Skeletal muscle tissue (tissue), 4 donors: Measurements from ENCODE around the gene CYTH1. TPM values are rescaled to one million over a fixed set of nuclear protein-coding genes. Genes with fewer than 3 reads are reported as not detected.

Experiments used
- H3K27ac ChIP-seq: one replicate; pipeline ENCODE4 v1.7.0; 2013; ENCODE audit warnings: mild to moderate bottlenecking, low read depth, low read length, inconsistent platforms
- H3K27me3 ChIP-seq, 3 donors: one replicate each; pipeline ENCODE4 v1.7.0; 2013; ENCODE audit warnings: low read length in 3 of 3; ENCODE audit not compliant: control insufficient read depth in 3 of 3, insufficient read depth in 3 of 3
- H3K36me3 ChIP-seq, 3 donors: one replicate each; pipeline ENCODE4 v1.7.0; 2013; ENCODE audit warnings: low read length in 3 of 3; ENCODE audit not compliant: control insufficient read depth in 3 of 3, insufficient read depth in 3 of 3
- H3K4me1 ChIP-seq, 3 donors: one replicate each; pipeline ENCODE4 v1.7.0; 2013; ENCODE audit warnings: low read length in 3 of 3, mild to moderate bottlenecking in 3 of 3; ENCODE audit not compliant: control insufficient read depth in 3 of 3, insufficient read depth in 3 of 3
- H3K4me3 ChIP-seq, 3 donors: one replicate each; pipeline ENCODE4 v1.7.0; 2013; ENCODE audit warnings: low read length in 3 of 3
- H3K9ac ChIP-seq, 3 donors: one replicate each; pipeline ENCODE4 v1.7.0; 2013; ENCODE audit warnings: low read length in 3 of 3, mild to moderate bottlenecking in 3 of 3, moderate library complexity in 2 of 3, low read depth in 1 of 3
- H3K9me3 ChIP-seq, 3 donors: one replicate each; pipeline ENCODE4 v1.7.0; 2013; ENCODE audit warnings: low read length in 3 of 3; ENCODE audit not compliant: control insufficient read depth in 3 of 3
- total RNA-seq: library from RNA; depleted of rRNA; stranded (reverse); fragments of >200 nt; gene quantifications from one replicate; pipeline ENCODE4 v1.2.3, GENCODE V29; 2014
- donor health status: Osteomylitis.

Gene CYTH1
- total RNA-seq, 1 donor from 2014 or later = 17.7 TPM

GRCh38 chr17:78667091-78667490, 115.0 kb downstream of the CYTH1 start:
- no peaks in the 10 kb centered on the region for H3K9me3 ChIP-seq
- no peak overlapping the region for H3K9ac ChIP-seq
- no peaks in the 10 kb centered on the region for H3K27me3 ChIP-seq
- H3K4me1 ChIP-seq = peaks cover 10 to 15% (median 12%) of the 10 kb centered on the region in 3 donors
- no peak overlapping the region for H3K27ac ChIP-seq
- H3K4me3 ChIP-seq = no peak overlapping the region
- H3K36me3 ChIP-seq = peaks cover 0 to 2% (median 0%) of the 10 kb centered on the region in 3 donors

- no peak overlapping the region for H3K9ac ChIP-seq
- H3K4me1 ChIP-seq = peaks cover 10 to 15% (median 10%) of the 10 kb centered on the region in 3 donors
- peak overlapping the region; percentile 23 for H3K27ac ChIP-seq
- no peak overlapping the region for H3K4me3 ChIP-seq
- H3K36me3 ChIP-seq = no peaks in the 10 kb centered on the region
- H3K27me3 ChIP-seq = peaks cover 0 to 3% (median 0%) of the 10 kb centered on the region in 3 donors
- H3K9me3 ChIP-seq = no peaks in the 10 kb centered on the region
Measured at GRCh38 chr17:78665952-78666920, 115.8 kb downstream of the CYTH1 start.

GRCh38 chr17:78665387-78665951, 116.6 kb downstream of the CYTH1 start:
- Histone ChIP-seq H3K27ac (no peak overlapping the region), H3K9ac (no peak overlapping the region), H3K36me3 (no peaks in the 10 kb centered on the region), H3K27me3 (peaks cover 0 to 6% (median 0%) of the 10 kb centered on the region in 3 donors), H3K9me3 (no peaks in the 10 kb centered on the region), H3K4me3 (no peak overlapping the region), H3K4me1 (peaks cover 10 to 15% (median 10%) of the 10 kb centered on the region in 3 donors)

- no peaks in the 10 kb centered on the region for H3K36me3 ChIP-seq
- no peak overlapping the region for H3K27ac ChIP-seq
- no peaks in the 10 kb centered on the region for H3K9me3 ChIP-seq
- peaks cover 0 to 6% (median 0%) of the 10 kb centered on the region in 3 donors for H3K27me3 ChIP-seq
- no peak overlapping the region for H3K4me3 ChIP-seq
- no peak overlapping the region for H3K9ac ChIP-seq
- peaks cover 6 to 15% (median 10%) of the 10 kb centered on the region in 3 donors for H3K4me1 ChIP-seq
Measured at GRCh38 chr17:78664476-78665386, 117.3 kb downstream of the CYTH1 start.

- Histone ChIP-seq H3K4me1 (peaks cover 4 to 14% (median 6%) of the 10 kb centered on the region in 3 donors), H3K27me3 (peaks cover 0 to 9% (median 0%) of the 10 kb centered on the region in 3 donors), H3K9ac (no peak overlapping the region), H3K4me3 (no peak overlapping the region), H3K27ac (no peak overlapping the region), H3K9me3 (no peaks in the 10 kb centered on the region), H3K36me3 (no peaks in the 10 kb centered on the region)
Measured at GRCh38 chr17:78661093-78661770, 120.8 kb downstream of the CYTH1 start.

GRCh38 chr17:78659546-78659945, 122.5 kb downstream of the CYTH1 start:
- H3K36me3 ChIP-seq = no peaks in the 10 kb centered on the region
- H3K27me3 ChIP-seq = peaks cover 0 to 9% (median 0%) of the 10 kb centered on the region in 3 donors
- H3K4me1 ChIP-seq = peaks cover 0 to 4% (median 0%) of the 10 kb centered on the region in 3 donors
- no peak overlapping the region for H3K4me3 ChIP-seq
- no peak overlapping the region for H3K27ac ChIP-seq
- no peak overlapping the region for H3K9ac ChIP-seq
- no peaks in the 10 kb centered on the region for H3K9me3 ChIP-seq

GRCh38 chr17:78658281-78658785, 123.7 kb downstream of the CYTH1 start:
- Histone ChIP-seq H3K27me3 (peaks cover 0 to 9% (median 0%) of the 10 kb centered on the region in 3 donors), H3K9ac (no peak overlapping the region), H3K4me3 (no peak overlapping the region), H3K9me3 (no peaks in the 10 kb centered on the region), H3K36me3 (no peaks in the 10 kb centered on the region), H3K4me1 (peaks cover 0 to 4% (median 0%) of the 10 kb centered on the region in 3 donors), H3K27ac (no peak overlapping the region)

- H3K9ac ChIP-seq = no peak overlapping the region
- H3K4me1 ChIP-seq = peaks cover 0 to 4% (median 0%) of the 10 kb centered on the region in 3 donors
- no peaks in the 10 kb centered on the region for H3K9me3 ChIP-seq
- H3K27ac ChIP-seq = no peak overlapping the region
- peaks cover 0 to 2% (median 0%) of the 10 kb centered on the region in 3 donors for H3K27me3 ChIP-seq
- no peaks in the 10 kb centered on the region for H3K36me3 ChIP-seq
- H3K4me3 ChIP-seq = no peak overlapping the region
Measured at GRCh38 chr17:78655251-78655940, 126.7 kb downstream of the CYTH1 start.
